T-helper 2 cell treated with Interferon-gamma antibody and Interleukin-4, amounts not matched to agents 5 μg/mL and 100 μg/mL, for 36 hours (primary cell): ENCODE measurements around the gene KIAA0040.

ENCODE experiments used
- DNase-seq: peaks from one replicate; pipeline ENCODE4 v3.0.0; 2021; ENCODE audit warnings: low spot score
- H3K27ac Mint-ChIP-seq: one replicate; pipeline ENCODE4 v1.8.0; 2021; ENCODE audit warnings: mild to moderate bottlenecking, mixed read lengths
- H3K27me3 Mint-ChIP-seq: one replicate; pipeline ENCODE4 v1.8.0; 2021; ENCODE audit warnings: low read depth, mixed read lengths
- H3K36me3 Mint-ChIP-seq: one replicate; pipeline ENCODE4 v1.8.0; 2021; ENCODE audit warnings: low read depth, mixed read lengths
- H3K4me1 Mint-ChIP-seq: one replicate; pipeline ENCODE4 v1.8.0; 2021; ENCODE audit warnings: low read depth, mixed read lengths
- H3K4me3 Mint-ChIP-seq: one replicate; pipeline ENCODE4 v1.8.0; 2022; ENCODE audit warnings: mild to moderate bottlenecking, moderate library complexity, mixed read lengths
- H3K9me3 Mint-ChIP-seq: one replicate; pipeline ENCODE4 v1.8.0; 2021; ENCODE audit warnings: mixed read lengths

The KIAA0040 gene

DNA sequence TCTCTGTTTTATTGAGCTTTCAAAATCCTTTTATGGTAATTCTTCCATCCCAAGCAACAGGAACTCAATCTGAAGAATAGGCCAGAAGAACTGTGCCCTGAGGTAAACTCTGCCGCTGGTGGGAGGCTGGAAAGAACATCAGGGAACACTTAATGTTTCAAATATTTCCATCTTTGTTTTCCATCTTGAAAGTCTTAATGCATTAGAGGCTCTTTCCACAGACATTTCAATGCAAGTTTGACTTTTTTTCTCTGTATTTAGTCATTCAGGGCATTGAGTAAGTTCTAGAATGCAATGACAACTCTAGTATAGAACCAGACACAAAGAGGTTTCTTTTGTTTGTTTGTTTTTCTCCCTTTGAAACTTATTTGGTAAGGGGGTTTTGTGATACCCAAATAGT, 61.5 kb downstream of the KIAA0040 start:
- H3K9me3 Mint-ChIP-seq: no peaks in the 10 kb centered on the region
- H3K36me3 Mint-ChIP-seq: no peaks in the 10 kb centered on the region
- peaks cover 15% of the 10 kb centered on the region for H3K27me3 Mint-ChIP-seq
- peaks cover 7% of the 10 kb centered on the region for H3K4me1 Mint-ChIP-seq
- DNase-seq: no peak
- H3K4me3 Mint-ChIP-seq: no peak overlapping the region
- no peak overlapping the region for H3K27ac Mint-ChIP-seq

GRCh38 chr1:175130649-175131045, 61.9 kb downstream of the KIAA0040 start:
- H3K27ac Mint-ChIP-seq: no peak overlapping the region

GRCh38 chr1:175129997-175130648, 62.5 kb downstream of the KIAA0040 start:
- DNase-seq: no peak
- Mint-ChIP-seq H3K9me3 (no peaks in the 10 kb centered on the region), H3K27ac (no peak overlapping the region), H3K4me1 (peaks cover 7% of the 10 kb centered on the region), H3K27me3 (peaks cover 8% of the 10 kb centered on the region), H3K36me3 (no peaks in the 10 kb centered on the region), H3K4me3 (no peak overlapping the region)

More at GRCh38 chr1:175130649-175131045, 61.9 kb downstream of the KIAA0040 start:
- DNase-seq: no peak
- Mint-ChIP-seq H3K4me3 (no peak overlapping the region), H3K9me3 (no peaks in the 10 kb centered on the region), H3K36me3 (no peaks in the 10 kb centered on the region), H3K4me1 (peaks cover 7% of the 10 kb centered on the region), H3K27me3 (peaks cover 11% of the 10 kb centered on the region)

GRCh38 chr1:175129644-175129996, 63.0 kb downstream of the KIAA0040 start:
- Mint-ChIP-seq H3K36me3 (no peaks in the 10 kb centered on the region), H3K4me1 (peaks cover 6% of the 10 kb centered on the region), H3K27ac (no peak overlapping the region), H3K27me3 (peaks cover 5% of the 10 kb centered on the region), H3K9me3 (no peaks in the 10 kb centered on the region), H3K4me3 (no peak overlapping the region)
- no peak for DNase-seq

GRCh38 chr1:175129182-175129581, 63.4 kb downstream of the KIAA0040 start:
- Mint-ChIP-seq H3K9me3 (no peaks in the 10 kb centered on the region), H3K27ac (no peak overlapping the region), H3K27me3 (peaks cover 3% of the 10 kb centered on the region), H3K36me3 (no peaks in the 10 kb centered on the region), H3K4me1 (peaks cover 4% of the 10 kb centered on the region), H3K4me3 (no peak overlapping the region)
- no peak for DNase-seq

GRCh38 chr1:175128523-175128922, 64.1 kb downstream of the KIAA0040 start:
- H3K4me3 Mint-ChIP-seq: no peak overlapping the region
- no peak overlapping the region for H3K27ac Mint-ChIP-seq
- no peaks in the 10 kb centered on the region for H3K36me3 Mint-ChIP-seq
- DNase-seq: no peak
- peaks cover 4% of the 10 kb centered on the region for H3K4me1 Mint-ChIP-seq
- H3K9me3 Mint-ChIP-seq: no peaks in the 10 kb centered on the region
- H3K27me3 Mint-ChIP-seq: no peaks in the 10 kb centered on the region

GRCh38 chr1:175127565-175127964, 65.0 kb downstream of the KIAA0040 start:
- Mint-ChIP-seq H3K27me3 (no peaks in the 10 kb centered on the region), H3K9me3 (no peaks in the 10 kb centered on the region), H3K27ac (no peak overlapping the region), H3K4me1 (peaks cover 4% of the 10 kb centered on the region), H3K36me3 (no peaks in the 10 kb centered on the region), H3K4me3 (no peak overlapping the region)
- DNase-seq: no peak

DNA sequence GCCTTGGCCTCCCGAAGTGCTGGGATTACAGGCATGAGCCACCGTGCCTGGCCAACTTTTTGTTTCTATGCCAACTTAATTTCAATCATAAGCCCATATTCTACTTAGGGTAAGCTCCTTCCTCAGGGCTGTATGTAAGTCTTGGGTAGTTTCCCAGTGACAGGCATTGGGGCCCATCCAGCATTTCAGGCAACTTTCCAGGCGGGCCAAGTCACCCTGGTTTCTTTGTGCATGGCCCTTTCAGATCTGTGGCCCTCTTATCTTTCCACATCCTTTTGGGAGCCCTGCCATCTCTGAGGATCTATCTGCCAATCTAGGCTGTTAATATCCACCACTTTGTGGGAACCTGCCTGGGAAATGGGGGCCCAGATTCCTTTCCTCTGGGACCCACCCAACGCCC, 66.2 kb downstream of the KIAA0040 start:
- H3K4me3 Mint-ChIP-seq: no peak overlapping the region
- H3K27ac Mint-ChIP-seq: no peak overlapping the region
- H3K27me3 Mint-ChIP-seq: no peaks in the 10 kb centered on the region
- H3K9me3 Mint-ChIP-seq: no peaks in the 10 kb centered on the region
- no peaks in the 10 kb centered on the region for H3K36me3 Mint-ChIP-seq
- H3K4me1 Mint-ChIP-seq: peaks cover 4% of the 10 kb centered on the region
- DNase-seq: no peak

DNA sequence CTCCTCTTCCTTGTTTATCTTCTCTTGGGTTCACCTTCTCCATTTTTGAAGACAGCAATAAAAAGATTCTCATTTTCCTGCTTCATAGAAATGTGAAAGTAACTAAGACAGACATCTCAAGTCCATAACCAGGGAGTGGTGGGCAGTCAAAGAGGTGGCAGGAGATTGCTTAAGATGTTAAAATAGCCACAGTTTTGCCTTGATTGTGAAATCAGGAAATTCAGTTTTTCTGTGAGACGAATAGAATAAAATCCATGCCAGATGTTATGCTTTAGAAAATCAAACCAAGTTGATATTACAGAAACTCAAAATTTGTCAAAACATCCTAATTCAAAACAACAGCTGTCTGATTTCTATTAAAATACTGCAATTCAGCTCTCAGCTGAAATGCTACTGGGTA, 67.7 kb downstream of the KIAA0040 start:
- Mint-ChIP-seq H3K27ac (no peak overlapping the region), H3K9me3 (no peaks in the 10 kb centered on the region), H3K4me1 (peaks cover 2% of the 10 kb centered on the region), H3K36me3 (no peaks in the 10 kb centered on the region), H3K4me3 (no peak overlapping the region), H3K27me3 (no peaks in the 10 kb centered on the region)
- DNase-seq: no peak

DNA sequence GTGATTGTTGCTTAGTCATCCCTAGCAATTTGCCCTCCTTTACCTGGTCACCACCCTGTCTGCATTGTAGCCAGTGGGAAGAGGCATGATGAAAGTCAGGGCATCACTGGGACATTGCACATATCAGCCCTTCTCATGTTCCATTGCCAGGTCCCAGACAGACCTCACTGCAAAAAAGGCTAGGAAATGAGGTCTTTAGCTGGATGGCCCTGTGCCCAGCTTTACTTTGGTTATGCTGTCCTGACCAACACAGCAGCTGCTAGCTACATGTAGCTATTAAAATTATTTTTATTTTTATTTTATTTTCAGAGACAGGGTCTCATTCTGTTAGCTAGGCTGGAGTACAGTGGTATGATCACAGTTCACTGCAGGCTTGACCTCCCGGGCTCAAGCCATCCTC, 72.1 kb downstream of the KIAA0040 start:
- DNase-seq: no peak
- Mint-ChIP-seq H3K36me3 (no peaks in the 10 kb centered on the region), H3K4me1 (no peaks in the 10 kb centered on the region), H3K9me3 (no peaks in the 10 kb centered on the region), H3K27ac (no peak overlapping the region), H3K27me3 (peaks cover 2% of the 10 kb centered on the region), H3K4me3 (no peak overlapping the region)

- DNase-seq: no peak
- Mint-ChIP-seq H3K27me3 (peaks cover 7% of the 10 kb centered on the region), H3K4me1 (no peaks in the 10 kb centered on the region), H3K36me3 (no peaks in the 10 kb centered on the region), H3K9me3 (peaks cover 4% of the 10 kb centered on the region), H3K4me3 (no peak overlapping the region), H3K27ac (no peak overlapping the region)
These were observed 73.9 kb downstream of the KIAA0040 start for GRCh38 chr1:175118375-175119367.

- Mint-ChIP-seq H3K9me3 (peaks cover 13% of the 10 kb centered on the region), H3K4me3 (no peak overlapping the region), H3K36me3 (no peaks in the 10 kb centered on the region), H3K27ac (no peak overlapping the region), H3K27me3 (peaks cover 11% of the 10 kb centered on the region), H3K4me1 (no peaks in the 10 kb centered on the region)
- no peak for DNase-seq
These were observed 75.7 kb downstream of the KIAA0040 start for GRCh38 chr1:175116903-175117302.

- Mint-ChIP-seq H3K36me3 (no peaks in the 10 kb centered on the region), H3K4me1 (no peaks in the 10 kb centered on the region), H3K9me3 (peaks cover 13% of the 10 kb centered on the region), H3K4me3 (no peak overlapping the region), H3K27me3 (peaks cover 11% of the 10 kb centered on the region), H3K27ac (no peak overlapping the region)
- DNase-seq: no peak
These were observed 76.3 kb downstream of the KIAA0040 start for GRCh38 chr1:175116210-175116798.

DNA sequence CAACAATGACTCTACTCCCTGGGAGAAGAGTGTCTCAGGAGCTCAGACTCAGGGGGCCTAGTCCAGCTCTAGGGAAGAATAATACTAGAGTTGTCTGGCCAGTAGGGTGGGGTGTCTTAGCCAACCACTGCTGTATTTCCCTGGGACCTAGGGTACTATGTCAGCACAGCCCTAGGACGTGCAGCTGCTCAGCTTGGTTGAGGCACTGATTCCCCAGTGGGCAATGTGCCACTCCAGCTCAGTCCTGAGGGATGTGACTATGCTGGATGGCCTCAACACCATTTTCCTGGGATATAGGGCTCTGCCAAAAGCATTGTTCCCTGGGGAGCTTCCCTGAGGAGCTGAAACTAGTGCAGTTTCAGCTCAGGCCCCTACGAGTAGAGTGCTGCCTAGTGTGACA, 77.6 kb downstream of the KIAA0040 start:
- H3K4me1 Mint-ChIP-seq: no peaks in the 10 kb centered on the region
- H3K4me3 Mint-ChIP-seq: no peak overlapping the region
- H3K9me3 Mint-ChIP-seq: peaks cover 13% of the 10 kb centered on the region
- H3K36me3 Mint-ChIP-seq: no peaks in the 10 kb centered on the region
- H3K27me3 Mint-ChIP-seq: peaks cover 11% of the 10 kb centered on the region
- H3K27ac Mint-ChIP-seq: no peak overlapping the region
- no peak for DNase-seq
